NCI-H2107 treated with DMSO at 0.1 percent for 48 hours (cell line): ENCODE results near the gene MYPN.

Experiments
- DNase-seq: peaks from one replicate; lab custom pipeline; 2025; ENCODE audit not compliant: unreplicated experiment; lab: John Stamatoyannopoulos, UW

Gene MYPN

GRCh38 chr10:68092512-68092911 lies 16.8 kb upstream of the MYPN start:
- DNase-seq = no peak

GRCh38 chr10:68095153-68095552 lies 14.1 kb upstream of the MYPN start:
- no peak for DNase-seq

- no peak for DNase-seq
These were observed 12.3 kb upstream of the MYPN start for GRCh38 chr10:68096913-68097516.

GRCh38 chr10:68099736-68100135 lies 9.6 kb upstream of the MYPN start:
- DNase-seq = no peak

DNA sequence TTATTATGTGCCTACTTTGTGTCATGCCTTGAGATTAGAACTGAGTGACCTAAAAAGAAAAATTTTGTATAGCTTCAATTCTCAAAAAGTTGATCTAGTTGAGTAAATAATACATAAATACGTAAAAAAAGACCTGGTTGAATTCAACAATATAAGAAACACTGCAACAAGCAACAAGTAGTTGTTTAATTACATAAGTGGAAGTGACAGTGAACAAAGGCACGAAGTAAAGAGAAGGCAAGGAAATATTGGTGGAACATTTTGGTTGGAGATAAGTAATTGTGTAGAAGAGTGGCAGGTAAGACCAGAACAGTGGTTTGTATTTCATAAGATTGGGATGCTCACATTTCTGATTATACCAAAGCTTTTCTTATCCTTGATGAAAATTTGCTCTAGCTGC lies 8.2 kb upstream of the MYPN start:
- DNase-seq = no peak

DNA sequence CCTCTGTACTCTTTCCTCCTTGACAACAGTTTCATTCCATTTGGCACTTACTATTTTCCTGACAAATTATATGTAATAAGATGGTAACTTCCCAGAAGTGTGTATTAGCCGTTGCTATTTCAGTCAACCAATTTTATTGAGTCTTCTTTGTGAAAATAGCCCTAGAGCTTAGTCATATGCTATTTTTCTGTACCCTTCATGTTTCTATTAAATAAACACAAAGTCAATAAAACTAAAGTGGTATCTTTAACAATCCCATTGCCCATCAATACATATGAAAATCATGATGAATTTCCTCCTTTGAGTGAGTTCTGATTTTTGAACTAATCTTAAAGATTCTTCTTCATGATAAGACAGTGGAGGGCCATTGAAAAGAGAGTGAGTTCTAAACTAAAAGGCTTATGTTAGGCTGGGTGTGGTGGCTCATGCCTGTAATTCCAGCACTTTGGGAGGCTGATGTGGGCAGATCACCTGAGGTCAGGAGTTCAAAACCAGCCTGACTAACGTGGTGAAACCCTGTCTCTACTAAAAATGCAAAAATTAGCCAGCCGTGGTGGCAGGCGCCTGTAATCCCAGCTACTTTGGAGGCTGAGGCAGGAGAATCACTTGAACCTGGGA lies 5.9 kb upstream of the MYPN start:
- no peak for DNase-seq

DNA sequence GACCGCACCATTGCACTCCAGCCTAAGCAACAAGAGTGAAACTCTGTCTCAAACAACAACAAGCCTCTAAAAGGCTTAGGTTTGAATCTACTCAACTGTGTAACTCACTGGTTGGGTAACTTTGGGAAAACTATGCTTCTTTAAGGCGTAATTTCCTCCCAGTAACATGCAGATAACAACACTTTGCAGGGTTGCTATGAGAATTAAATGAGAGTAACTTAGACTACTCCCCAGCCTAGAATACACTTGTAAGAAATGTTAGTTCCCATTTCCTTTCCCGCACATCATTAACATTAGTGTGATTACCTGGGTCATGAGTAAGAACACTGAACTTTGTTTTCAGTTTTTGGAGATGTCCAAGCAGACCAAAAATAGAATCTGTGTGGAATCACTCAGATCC lies 5.4 kb upstream of the MYPN start:
- DNase-seq = no peak

DNA sequence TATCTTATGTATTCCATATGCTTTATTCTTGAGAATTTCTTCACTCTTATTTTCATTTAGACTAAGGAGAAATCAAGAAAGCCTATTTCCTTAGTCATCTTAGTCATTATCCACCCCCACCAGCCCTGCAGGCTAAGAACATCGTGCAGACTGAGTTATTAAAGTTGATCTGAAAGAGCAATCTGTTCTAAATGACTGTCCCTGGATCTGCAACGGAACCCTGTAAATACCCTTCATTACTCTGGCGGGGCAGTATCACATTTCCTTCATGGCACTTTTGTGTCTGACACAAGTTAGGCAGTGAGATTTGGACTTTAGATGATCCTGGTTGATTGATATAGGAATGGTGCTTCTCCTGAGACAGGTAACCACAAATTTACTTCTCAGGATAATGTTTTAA lies 3.5 kb upstream of the MYPN start:
- no peak for DNase-seq

DNA sequence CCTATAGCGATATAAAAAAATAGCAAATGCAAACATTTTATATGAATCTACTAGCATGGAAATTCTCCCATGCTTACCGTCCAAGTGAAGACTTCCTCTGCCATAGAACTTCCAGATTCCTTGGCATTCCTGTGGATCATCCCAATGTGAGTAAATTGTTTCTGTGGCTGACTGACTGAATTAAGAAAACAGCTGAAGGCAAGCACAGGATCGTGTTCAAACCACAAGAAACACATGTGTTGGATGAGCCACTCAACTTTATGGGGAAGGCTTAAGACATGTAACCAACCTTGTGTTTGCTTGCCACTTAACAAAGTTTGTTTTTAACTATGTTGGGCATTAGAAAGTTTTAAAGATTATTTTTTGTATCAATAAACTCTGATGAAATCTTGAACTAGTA lies 2.6 kb upstream of the MYPN start:
- no peak for DNase-seq

DNA sequence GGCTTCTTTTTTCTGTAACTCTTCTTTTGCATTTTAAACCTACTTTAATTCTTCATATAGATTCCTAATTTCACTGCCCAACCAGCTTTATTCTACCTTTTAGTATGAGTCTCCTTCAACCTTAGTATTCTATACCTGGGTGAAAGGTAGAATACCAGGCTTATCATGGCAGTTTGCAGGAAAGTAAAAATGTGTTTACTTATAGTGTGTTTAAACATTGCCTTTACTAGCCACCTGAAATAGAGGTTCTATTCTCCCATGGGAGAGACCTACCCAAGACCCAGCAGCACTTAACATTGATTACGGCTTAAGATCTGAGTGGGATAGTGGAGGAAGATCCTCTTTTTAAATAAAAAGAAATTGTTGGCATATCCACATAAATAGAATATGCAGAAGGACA lies 1.6 kb upstream of the MYPN start:
- no peak for DNase-seq

GRCh38 chr10:68108051-68108450 lies 1.2 kb upstream of the MYPN start:
- DNase-seq = no peak

GRCh38 chr10:68108653-68109052 lies 635 bp upstream of the MYPN start:
- DNase-seq = no peak

- no peak for DNase-seq
These were observed 739 bp downstream of the MYPN start for GRCh38 chr10:68110027-68110426.

DNA sequence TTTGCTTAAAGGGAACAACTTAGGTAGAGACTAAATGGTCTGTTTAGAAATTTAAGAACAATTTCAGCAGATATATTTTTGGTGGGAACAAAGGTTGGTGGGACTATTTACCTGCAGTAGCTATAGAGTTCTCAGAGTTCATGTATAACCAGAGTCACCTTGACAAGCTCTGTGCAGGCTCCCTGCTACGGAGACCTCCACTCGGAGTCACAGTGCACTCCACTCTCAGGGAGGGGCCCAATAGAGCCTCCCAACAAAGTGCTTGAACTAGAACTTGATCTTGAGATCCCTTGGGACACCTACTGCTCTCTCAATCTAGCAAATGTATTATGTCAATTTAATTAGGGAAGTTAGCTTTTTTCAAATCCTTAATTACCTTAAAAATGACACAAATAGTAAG lies 2.3 kb downstream of the MYPN start:
- DNase-seq = no peak

- no peak for DNase-seq
These were observed 3.5 kb downstream of the MYPN start for GRCh38 chr10:68112837-68113236.

- no peak for DNase-seq
These were observed 9.4 kb downstream of the MYPN start for GRCh38 chr10:68118657-68119056.

GRCh38 chr10:68121020-68121743 lies 11.9 kb downstream of the MYPN start:
- DNase-seq = no peak

DNA sequence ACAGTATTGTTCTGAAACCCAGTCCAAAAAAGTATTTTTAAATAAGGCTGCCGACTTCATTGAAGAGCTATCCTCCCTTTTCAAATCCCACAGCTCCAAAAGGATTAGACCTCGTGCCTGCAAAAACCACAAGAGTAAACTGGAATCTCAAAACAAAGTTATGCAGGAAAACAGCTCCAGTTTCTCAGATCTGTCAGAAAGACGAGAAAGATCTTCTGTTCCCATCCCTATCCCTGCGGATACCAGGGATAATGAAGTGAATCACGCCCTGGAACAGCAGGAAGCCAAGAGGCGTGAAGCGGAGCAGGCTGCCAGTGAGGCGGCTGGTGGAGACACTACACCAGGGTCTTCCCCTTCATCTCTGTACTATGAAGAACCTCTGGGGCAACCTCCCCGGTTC lies 12.6 kb downstream of the MYPN start:
- DNase-seq = no peak

GRCh38 chr10:68124718-68125117 lies 15.4 kb downstream of the MYPN start:
- no peak for DNase-seq

- no peak for DNase-seq
These were observed 16.5 kb downstream of the MYPN start for GRCh38 chr10:68125772-68126171.

DNA sequence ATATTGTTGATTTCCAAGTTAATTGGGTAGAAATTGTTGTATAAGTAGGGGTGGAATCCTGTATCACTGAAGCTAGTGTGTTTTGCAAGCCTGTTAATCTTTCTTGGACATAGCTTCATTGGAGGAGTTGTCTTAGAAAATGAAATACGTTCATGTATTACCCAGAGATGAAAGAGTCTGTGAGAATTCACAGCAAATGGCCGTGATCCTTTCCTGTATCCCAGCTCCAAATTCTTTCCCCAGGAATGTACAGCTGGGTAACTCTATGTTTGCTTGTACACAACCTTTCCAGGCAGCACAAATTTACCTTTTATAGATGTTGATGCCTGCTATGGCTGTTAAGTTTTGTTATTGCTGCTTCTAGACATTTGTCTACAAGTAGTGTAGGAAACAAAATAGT lies 18.7 kb downstream of the MYPN start:
- DNase-seq = no peak

GRCh38 chr10:68132391-68132790 lies 23.1 kb downstream of the MYPN start:
- no peak for DNase-seq

GRCh38 chr10:68133523-68133922 lies 24.2 kb downstream of the MYPN start:
- DNase-seq = no peak
